ENCODE data around the gene PACS1. TPM values are rescaled to one million over a fixed set of nuclear protein-coding genes. Genes with fewer than 3 reads are reported as not detected.

The PACS1 gene
- total RNA-seq, 2 experiments from 2014 or later = 179 to 183 TPM

DNA sequence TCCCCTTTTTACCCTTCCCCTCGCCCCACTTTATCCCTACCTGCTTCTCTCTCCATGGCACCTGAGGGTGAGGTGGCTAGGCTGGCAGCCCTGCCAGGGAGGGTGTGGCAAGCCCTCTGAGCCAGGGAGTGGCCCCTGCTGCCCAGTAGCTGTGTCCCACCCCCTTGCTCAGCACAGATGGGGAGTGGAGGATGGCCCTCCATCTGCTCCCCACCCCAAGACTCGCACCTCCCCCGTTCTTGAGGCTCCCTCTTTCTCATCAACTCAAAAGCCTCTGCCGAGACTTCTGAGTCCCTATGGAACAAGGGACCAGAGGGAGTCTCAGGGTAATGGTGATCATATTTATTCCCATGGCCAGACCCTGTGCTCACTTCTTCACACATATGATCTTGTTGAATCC is 223.3 kb downstream of the PACS1 start:
- no peaks in the 10 kb centered on the region for H3K36me3 Mint-ChIP-seq (ENCODE audit: low read depth)

DNA sequence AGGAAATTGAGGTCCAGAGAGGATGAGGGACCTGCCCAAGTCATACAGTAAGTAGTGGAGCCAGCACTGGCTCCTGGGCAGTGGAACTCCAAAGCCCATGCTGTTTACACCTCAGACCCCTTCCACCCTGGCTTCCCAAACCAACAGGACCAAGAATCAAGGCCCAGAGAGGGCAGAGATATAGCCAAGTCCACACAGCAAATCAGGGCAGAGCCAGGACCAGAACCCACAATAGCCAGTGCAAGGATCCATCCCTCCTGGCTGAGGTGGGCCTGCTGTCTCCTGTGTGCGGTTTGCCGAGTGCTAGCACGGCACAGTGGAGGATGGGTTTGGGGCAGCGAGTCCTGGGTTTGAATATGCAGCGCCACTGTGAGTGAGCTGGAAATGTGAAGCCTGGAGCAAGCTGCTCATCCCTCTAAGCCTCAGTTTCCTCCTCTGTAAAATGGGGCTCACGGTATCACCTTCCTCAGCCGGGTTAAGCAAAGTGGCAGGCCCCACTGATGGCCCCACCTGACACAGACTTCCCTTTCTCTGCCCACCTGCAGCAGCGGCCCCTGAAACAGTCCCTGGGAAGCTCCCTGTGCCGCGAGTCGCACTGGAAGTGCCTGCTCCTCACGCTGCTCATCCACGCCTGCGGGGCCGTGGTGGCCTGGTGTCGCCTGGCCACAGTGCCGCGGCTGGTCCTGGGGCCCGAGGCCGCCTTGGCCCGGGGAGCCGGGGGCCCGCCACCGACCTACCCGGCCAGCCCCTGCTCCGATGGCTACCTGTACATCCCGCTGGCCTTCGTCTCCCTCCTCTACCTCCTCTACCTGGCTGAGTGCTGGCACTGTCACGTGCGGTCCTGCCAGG is 223.9 kb downstream of the PACS1 start:
- H3K4me3 ChIP-seq (ENCODE audit: low read length) = no peak overlapping the region
- peaks cover 18 to 23% of the 10 kb centered on the region in 2 experiments for H3K27me3 ChIP-seq (ENCODE audit: control insufficient read depth in 1 of 2, insufficient read depth in 2 of 2, low read length in 2 of 2)
- intact Hi-C loops (cut with DNase I, micrococcal nuclease) = no loop called here
- no peaks in the 10 kb centered on the region for H3K36me3 ChIP-seq (ENCODE audit: insufficient read depth, low read length)
- no peaks in the 10 kb centered on the region for H3K9me3 Mint-ChIP-seq
- ChIA-PET CTCF (no interaction called here), POLR2A (no interaction called here)
- H3K27me3 Mint-ChIP-seq = peaks cover 24% of the 10 kb centered on the region
- DNase-seq (no peak), ATAC-seq (ENCODE audit: poor library complexity) (no peak)
- no peak for TF ChIP-seq CTCF (IDR thresholded peaks at IDR 0.05)
- H3K27ac Mint-ChIP-seq = no peak overlapping the region
- no peak overlapping the region for H3K27ac ChIP-seq (ENCODE audit: low read depth in 1 of 2, low read length in 2 of 2)
- H3K36me3 Mint-ChIP-seq (ENCODE audit: low read depth) = no peaks in the 10 kb centered on the region
- peaks cover 28% of the 10 kb centered on the region for H3K4me1 ChIP-seq (ENCODE audit: insufficient read depth, low read length)
- peaks cover 0 to 9% of the 10 kb centered on the region in 2 experiments for H3K9me3 ChIP-seq (ENCODE audit: control insufficient read depth in 1 of 2, insufficient read depth in 1 of 2, low read length in 2 of 2)
- H3K4me3 Mint-ChIP-seq = no peak overlapping the region
- peaks cover 21% of the 10 kb centered on the region for H3K4me1 Mint-ChIP-seq (ENCODE audit: low read depth)

More for the DNA sequence above, 223.3 kb downstream of the PACS1 start:
- DNase-seq (no peak), ATAC-seq (ENCODE audit: poor library complexity) (no peak)
- H3K36me3 ChIP-seq (ENCODE audit: insufficient read depth, low read length) = no peaks in the 10 kb centered on the region
- intact Hi-C loops (cut with DNase I, micrococcal nuclease) = no loop called here
- TF ChIP-seq CTCF (IDR thresholded peaks at IDR 0.05) = no peak
- Mint-ChIP-seq H3K9me3 (no peaks in the 10 kb centered on the region), H3K4me3 (peak overlapping the region; percentile 49), H3K4me1 (ENCODE audit: low read depth) (peaks cover 23% of the 10 kb centered on the region), H3K27me3 (peaks cover 24% of the 10 kb centered on the region), H3K27ac (no peak overlapping the region)
- POLR2A ChIA-PET = no interaction called here
- peaks cover 32% of the 10 kb centered on the region for H3K4me1 ChIP-seq (ENCODE audit: insufficient read depth, low read length)
- H3K9me3 ChIP-seq (ENCODE audit: control insufficient read depth in 1 of 2, insufficient read depth in 1 of 2, low read length in 2 of 2) = peaks cover 0 to 9% of the 10 kb centered on the region in 2 experiments
- no peak overlapping the region for H3K4me3 ChIP-seq (ENCODE audit: low read length)
- CTCF ChIA-PET = no interaction called here
- H3K27ac ChIP-seq (ENCODE audit: low read depth in 1 of 2, low read length in 2 of 2) = no peak overlapping the region
- peaks cover 18 to 23% of the 10 kb centered on the region in 2 experiments for H3K27me3 ChIP-seq (ENCODE audit: control insufficient read depth in 1 of 2, insufficient read depth in 2 of 2, low read length in 2 of 2)

Other genes with a start within 250 kb of the PACS1 start
- under 1 TPM; 0.33 to 0.61 TPM for gene SNX32, start 236.3 kb upstream of the PACS1 start, total RNA-seq
- 100 to 1,000 TPM; 322 to 331 TPM for gene CFL1, start 212.1 kb upstream of the PACS1 start, total RNA-seq
- 10 to 100 TPM; 37.7 to 39.2 TPM for gene MUS81, start 209.8 kb upstream of the PACS1 start, total RNA-seq
- 1 to 10 TPM; 5.2 to 5.9 TPM for gene EFEMP2, start 197.5 kb upstream of the PACS1 start, total RNA-seq
- 10 to 100 TPM; 20.6 to 21.6 TPM for gene CTSW, start 190.4 kb upstream of the PACS1 start, total RNA-seq
- gene FIBP, start 181.8 kb upstream of the PACS1 start, total RNA-seq = 10 to 100 TPM; 19.1 to 19.9 TPM
- gene CCDC85B, start 179.6 kb upstream of the PACS1 start, total RNA-seq = 10 to 100 TPM; 23.1 to 25.8 TPM
- gene FOSL1, start 169.9 kb upstream of the PACS1 start, total RNA-seq = 1 to 10 TPM; 1.8 to 2.2 TPM
- gene C11orf68, start 151.2 kb upstream of the PACS1 start, total RNA-seq = 10 to 100 TPM; 13.7 to 13.8 TPM
- gene DRAP1, start 150.8 kb upstream of the PACS1 start, total RNA-seq = 10 to 100 TPM; 58.6 to 59.1 TPM
- not detected for gene TSGA10IP, start 124.8 kb upstream of the PACS1 start, total RNA-seq
- gene SART1, start 108.5 kb upstream of the PACS1 start, total RNA-seq = 10 to 100 TPM; 78.6 to 80.2 TPM
- gene EIF1AD, start 68.1 kb upstream of the PACS1 start, total RNA-seq = 10 to 100 TPM; 88.2 to 94.1 TPM
- gene BANF1, start 67.8 kb upstream of the PACS1 start, total RNA-seq = 10 to 100 TPM; 21.3 to 22.3 TPM
- gene CST6, start 58.3 kb upstream of the PACS1 start, total RNA-seq = not detected
- gene CATSPER1, start 43.8 kb upstream of the PACS1 start, total RNA-seq = not detected
- gene GAL3ST3, start 21.1 kb upstream of the PACS1 start, total RNA-seq = not detected
- gene SF3B2, start 17.9 kb upstream of the PACS1 start, total RNA-seq = 100 to 1,000 TPM; 182 to 196 TPM
- gene KLC2, start 187.4 kb downstream of the PACS1 start, total RNA-seq = 10 to 100 TPM; 28.6 to 30.0 TPM
- gene RAB1B, start 198.4 kb downstream of the PACS1 start, total RNA-seq = 10 to 100 TPM; 27.4 to 29.4 TPM
- gene CNIH2, start 207.9 kb downstream of the PACS1 start, total RNA-seq = 1 to 10 TPM; 4.1 to 6.2 TPM
- gene YIF1A, start 218.9 kb downstream of the PACS1 start, total RNA-seq = 10 to 100 TPM; 17.4 to 21.1 TPM
- under 1 TPM; 0.11 to 0.14 TPM for gene TMEM151A, start 221.6 kb downstream of the PACS1 start, total RNA-seq
- 1 to 10 TPM; 3.3 to 3.4 TPM for gene CD248, start 246.8 kb downstream of the PACS1 start, total RNA-seq

All from CD4-positive, alpha-beta T cell (primary cell).